Neural progenitor cell (in vitro differentiated cells): ENCODE measurements around the gene MACROD2. TPM values are rescaled to one million over a fixed set of nuclear protein-coding genes. Genes with fewer than 3 reads are reported as not detected.

Source experiments
- DNase-seq: peaks from one replicate; pipeline ENCODE4 v3.0.0-alpha.2; 2016; ENCODE audit warnings: low spot score
- H2AFZ ChIP-seq: fragments of 200-600 bp; sonication (generic); replicated peaks from 2 replicates; pipeline ENCODE4 v1.6.1; 2016; ENCODE audit warnings: antibody characterized with exemption
- H3F3A ChIP-seq: fragments of 200-600 bp; sonication (generic); 2 replicates; pipeline ENCODE4 v1.6.1; 2016; ENCODE audit warnings: antibody characterized with exemption, low read depth
- H3K27ac ChIP-seq: fragments of 200-600 bp; sonication (generic); 2 replicates; pipeline ENCODE4 v1.5.1; 2016; ENCODE audit warnings: mild to moderate bottlenecking
- H3K27me3 ChIP-seq: fragments of 200-600 bp; sonication (generic); 2 replicates; pipeline ENCODE4 v1.6.1; 2016; ENCODE audit warnings: mild to moderate bottlenecking, moderate library complexity
- H3K36me3 ChIP-seq: fragments of 200-600 bp; sonication (generic); 2 replicates; pipeline ENCODE4 v1.5.1; 2016
- H3K4me1 ChIP-seq: fragments of 200-600 bp; sonication (generic); 2 replicates; pipeline ENCODE4 v1.6.1; 2016; ENCODE audit warnings: mixed run types
- H3K4me2 ChIP-seq: fragments of 200-600 bp; sonication (generic); 2 replicates; pipeline ENCODE4 v1.6.1; 2016
- H3K4me3 ChIP-seq: fragments of 200-600 bp; sonication (generic); 2 replicates; pipeline ENCODE4 v1.5.1; 2016
- H3K79me2 ChIP-seq: fragments of 200-600 bp; sonication (generic); 2 replicates; pipeline ENCODE4 v1.6.1; 2016; ENCODE audit warnings: low read depth
- H3K9ac ChIP-seq: fragments of 200-600 bp; sonication (generic); 2 replicates; pipeline ENCODE4 v1.6.1; 2016
- H3K9me3 ChIP-seq: fragments of 200-600 bp; sonication (generic); 2 replicates; pipeline ENCODE4 v1.5.1; 2016; ENCODE audit warnings: low read depth
- H4K20me1 ChIP-seq: fragments of 200-600 bp; sonication (generic); 2 replicates; pipeline ENCODE4 v1.6.1; 2016; ENCODE audit warnings: low read depth
- H3K27ac Mint-ChIP-seq: 3 replicates; pipeline ENCODE4 v1.8.0; 2021; ENCODE audit warnings: mixed read lengths
- H3K27me3 Mint-ChIP-seq: 2 replicates; pipeline ENCODE4 v1.8.0; 2022; ENCODE audit warnings: low read depth, mild to moderate bottlenecking, inconsistent platforms, moderate library complexity, mixed read lengths; ENCODE audit not compliant: insufficient read depth
- H3K36me3 Mint-ChIP-seq: 3 replicates; pipeline ENCODE4 v1.8.0; 2021; ENCODE audit warnings: mixed read lengths
- H3K4me1 Mint-ChIP-seq: 3 replicates; pipeline ENCODE4 v1.8.0; 2021; ENCODE audit warnings: mixed read lengths
- H3K4me3 Mint-ChIP-seq: 3 replicates; pipeline ENCODE4 v1.8.0; 2021; ENCODE audit warnings: mild to moderate bottlenecking, moderate library complexity, mixed read lengths
- H3K9me3 Mint-ChIP-seq: 3 replicates; pipeline ENCODE4 v1.8.0; 2020; ENCODE audit warnings: mixed read lengths
- CTCF ChIP-seq: fragments of 200-600 bp; sonication (generic); IDR thresholded peaks from 2 replicates; pipeline ENCODE4 v1.5.1; 2017; ENCODE audit warnings: antibody characterized with exemption, mild to moderate bottlenecking
- EZH2 ChIP-seq: fragments of 200-600 bp; sonication (generic); IDR thresholded peaks from 2 replicates; pipeline ENCODE4 v1.6.1; 2017; ENCODE audit warnings: antibody characterized with exemption, mild to moderate bottlenecking, moderate library complexity
- EZH2phosphoT487 ChIP-seq: fragments of 200-600 bp; sonication (generic); IDR thresholded peaks from 2 replicates; pipeline ENCODE4 v1.6.1; 2017; ENCODE audit warnings: antibody characterized with exemption
- total RNA-seq: library from RNA; depleted of rRNA; stranded (reverse); fragments of >200 nt; gene quantifications from 2 replicates; pipeline ENCODE4 v1.2.3, GENCODE V29; 2015; ENCODE audit warnings: low replicate concordance

The MACROD2 gene
- total RNA-seq, 1 donor from 2014 or later, result 11.9 TPM

GRCh38 chr20:15018966-15019365, 1023.6 kb downstream of the MACROD2 start:
- Mint-ChIP-seq H3K36me3 (peaks cover 2% of the 10 kb centered on the region), H3K27ac (no peak overlapping the region), H3K27me3 (no peaks in the 10 kb centered on the region), H3K9me3 (peaks cover 16% of the 10 kb centered on the region), H3K4me3 (no peak overlapping the region), H3K4me1 (no peaks in the 10 kb centered on the region)
- Histone ChIP-seq H2AFZ (no peak overlapping the region), H3K79me2 (no peaks in the 10 kb centered on the region), H3K4me1 (no peaks in the 10 kb centered on the region), H3K9ac (no peak overlapping the region), H3F3A (peaks cover 6% of the 10 kb centered on the region), H3K4me2 (no peak overlapping the region), H3K4me3 (no peak overlapping the region), H3K36me3 (no peaks in the 10 kb centered on the region), H3K9me3 (no peaks in the 10 kb centered on the region), H4K20me1 (no peaks in the 10 kb centered on the region), H3K27ac (no peak overlapping the region), H3K27me3 (no peaks in the 10 kb centered on the region)
- TF ChIP-seq EZH2 (no peak), EZH2phosphoT487 (no peak), CTCF (no peak)
- no peak for DNase-seq

- Histone ChIP-seq H3K4me2 (no peak overlapping the region), H3K4me1 (peaks cover 2% of the 10 kb centered on the region), H3K27ac (no peak overlapping the region), H2AFZ (no peak overlapping the region), H3K9ac (no peak overlapping the region), H3F3A (peaks cover 6% of the 10 kb centered on the region), H3K36me3 (no peaks in the 10 kb centered on the region), H3K79me2 (no peaks in the 10 kb centered on the region), H3K4me3 (no peak overlapping the region), H4K20me1 (no peaks in the 10 kb centered on the region), H3K9me3 (no peaks in the 10 kb centered on the region), H3K27me3 (no peaks in the 10 kb centered on the region)
- Mint-ChIP-seq H3K4me1 (no peaks in the 10 kb centered on the region), H3K36me3 (peaks cover 2% of the 10 kb centered on the region), H3K4me3 (no peak overlapping the region), H3K27ac (no peak overlapping the region), H3K27me3 (no peaks in the 10 kb centered on the region), H3K9me3 (peaks cover 16% of the 10 kb centered on the region)
- TF ChIP-seq EZH2 (no peak), EZH2phosphoT487 (no peak), CTCF (no peak)
- DNase-seq, result no peak
These were observed 1025.5 kb downstream of the MACROD2 start for GRCh38 chr20:15020845-15021244.

GRCh38 chr20:15022921-15023320, 1027.6 kb downstream of the MACROD2 start:
- peaks cover 7% of the 10 kb centered on the region for H3K9me3 Mint-ChIP-seq
- TF ChIP-seq EZH2 (no peak), CTCF (no peak), EZH2phosphoT487 (no peak)
- Histone ChIP-seq H3K27ac (no peak overlapping the region), H3K9me3 (no peaks in the 10 kb centered on the region), H2AFZ (no peak overlapping the region), H3K79me2 (no peaks in the 10 kb centered on the region), H3K27me3 (no peaks in the 10 kb centered on the region), H3K9ac (no peak overlapping the region), H4K20me1 (no peaks in the 10 kb centered on the region), H3K4me2 (no peak overlapping the region), H3F3A (peaks cover 6% of the 10 kb centered on the region), H3K4me1 (peaks cover 5% of the 10 kb centered on the region), H3K36me3 (no peaks in the 10 kb centered on the region), H3K4me3 (no peak overlapping the region)
- no peaks in the 10 kb centered on the region for H3K27me3 Mint-ChIP-seq
- no peak for DNase-seq
- H3K4me3 Mint-ChIP-seq, result no peak overlapping the region
- peaks cover 2% of the 10 kb centered on the region for H3K36me3 Mint-ChIP-seq
- peaks cover 7% of the 10 kb centered on the region for H3K4me1 Mint-ChIP-seq
- no peak overlapping the region for H3K27ac Mint-ChIP-seq

- Mint-ChIP-seq H3K4me3 (no peak overlapping the region), H3K36me3 (no peaks in the 10 kb centered on the region), H3K4me1 (peaks cover 7% of the 10 kb centered on the region), H3K27me3 (no peaks in the 10 kb centered on the region), H3K27ac (no peak overlapping the region), H3K9me3 (peaks cover 5% of the 10 kb centered on the region)
- no peak for DNase-seq
- Histone ChIP-seq H3K27me3 (no peaks in the 10 kb centered on the region), H3K9ac (no peak overlapping the region), H3K4me3 (no peak overlapping the region), H3K36me3 (no peaks in the 10 kb centered on the region), H3F3A (no peaks in the 10 kb centered on the region), H3K9me3 (no peaks in the 10 kb centered on the region), H3K4me1 (peaks cover 5% of the 10 kb centered on the region), H3K4me2 (no peak overlapping the region), H3K27ac (no peak overlapping the region), H2AFZ (no peak overlapping the region), H4K20me1 (no peaks in the 10 kb centered on the region), H3K79me2 (no peaks in the 10 kb centered on the region)
- no peak for TF ChIP-seq EZH2
- no peak for TF ChIP-seq EZH2phosphoT487
- no peak for TF ChIP-seq CTCF
These were observed 1031.4 kb downstream of the MACROD2 start for GRCh38 chr20:15026759-15027158.
